ENCODE data around the gene GNRHR.
"Not testable (repeated sequence)": the region's sequence is repeated elsewhere in the genome, so short reads cannot be mapped to it uniquely, and the experiment has no call there.

The GNRHR gene, protein sequence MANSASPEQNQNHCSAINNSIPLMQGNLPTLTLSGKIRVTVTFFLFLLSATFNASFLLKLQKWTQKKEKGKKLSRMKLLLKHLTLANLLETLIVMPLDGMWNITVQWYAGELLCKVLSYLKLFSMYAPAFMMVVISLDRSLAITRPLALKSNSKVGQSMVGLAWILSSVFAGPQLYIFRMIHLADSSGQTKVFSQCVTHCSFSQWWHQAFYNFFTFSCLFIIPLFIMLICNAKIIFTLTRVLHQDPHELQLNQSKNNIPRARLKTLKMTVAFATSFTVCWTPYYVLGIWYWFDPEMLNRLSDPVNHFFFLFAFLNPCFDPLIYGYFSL

DNA sequence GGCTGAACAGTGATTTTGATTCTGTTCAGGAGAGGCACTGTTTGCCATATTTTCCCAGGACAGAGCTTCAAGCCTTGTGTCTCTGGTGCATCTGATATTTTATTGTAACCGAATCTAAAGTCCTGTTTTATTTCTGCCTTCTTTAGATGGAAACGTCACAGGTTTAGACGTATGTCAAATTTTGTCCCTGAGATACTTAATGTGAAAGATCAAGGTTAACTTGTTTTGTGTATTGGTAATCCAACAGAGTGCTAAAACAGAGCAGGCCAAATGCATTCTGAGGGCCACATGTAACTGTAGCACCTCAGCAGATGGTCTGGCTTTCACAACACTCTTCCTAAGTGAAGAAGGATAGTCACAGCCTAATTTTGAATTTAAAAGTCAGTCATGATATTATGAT lies at the start of gene GNRHR:
Gene GNRHR (minus strand): TSS at position 101 of the 400 bp plus-strand sequence. CDS start 53 bp downstream, at position 48.
- DNase-seq, result no peak

GRCh38 chr4:67796810-67797209 lies 42.6 kb upstream of the GNRHR start:
- DNase-seq, result no peak

- no peak for DNase-seq
Measured at GRCh38 chr4:67790721-67791120, 36.5 kb upstream of the GNRHR start.

DNA sequence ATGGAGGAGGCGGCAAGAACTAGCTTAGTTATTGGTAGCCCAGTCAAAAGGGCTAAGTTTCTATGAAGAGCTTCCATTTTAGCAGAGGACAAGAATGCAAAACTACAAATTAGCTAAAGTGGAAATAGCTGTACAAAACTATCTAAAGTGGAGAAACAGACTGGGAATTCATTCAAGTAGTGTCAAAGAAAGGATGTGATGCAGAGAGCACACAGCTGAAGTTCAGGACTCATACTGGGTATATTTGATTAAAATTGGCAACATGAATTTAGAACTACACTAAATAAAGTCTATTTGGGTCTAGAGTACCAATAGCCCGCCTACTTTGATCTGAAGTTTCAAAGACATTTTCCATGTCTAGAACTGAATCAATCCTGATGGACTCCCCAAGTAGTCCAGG lies 33.1 kb upstream of the GNRHR start:
- DNase-seq, result no peak

DNA sequence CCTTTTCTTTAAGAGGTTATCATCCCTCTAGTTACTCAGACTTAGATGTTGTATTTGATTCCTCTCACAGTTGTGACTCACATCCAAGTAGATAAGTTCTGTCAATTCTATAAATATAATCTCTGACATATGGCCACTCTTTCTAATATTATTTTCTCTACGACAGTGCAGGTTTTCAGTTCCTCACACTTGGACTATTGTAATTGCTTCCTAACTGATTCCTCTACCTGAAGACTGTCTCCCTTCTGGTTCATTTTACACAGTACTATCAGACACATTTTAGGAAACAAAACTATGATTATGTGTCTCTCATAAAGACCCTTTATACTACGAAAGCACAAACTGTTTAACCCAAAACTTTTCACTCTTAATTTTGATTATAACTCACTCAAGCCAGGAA lies 31.3 kb upstream of the GNRHR start:
- DNase-seq, result no peak

DNA sequence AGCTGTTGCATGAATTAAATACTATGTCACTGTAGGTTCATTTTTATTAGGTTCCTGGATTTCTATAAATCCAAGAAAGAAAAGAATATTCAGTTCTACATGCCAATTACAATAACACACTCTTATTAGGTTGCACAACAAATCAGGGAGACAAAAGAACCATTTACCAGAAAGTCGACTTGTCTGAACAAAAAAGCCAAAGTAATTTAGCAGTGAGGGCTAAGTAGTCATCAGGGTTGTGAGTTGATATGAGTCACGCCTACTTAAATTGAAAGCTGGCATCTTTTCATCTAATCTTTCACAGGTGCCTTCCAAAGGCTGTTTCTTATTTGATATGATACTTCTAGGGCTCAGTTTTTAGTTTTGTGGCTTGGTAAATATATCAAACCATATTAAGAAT lies 25.4 kb upstream of the GNRHR start:
- no peak for DNase-seq

DNA sequence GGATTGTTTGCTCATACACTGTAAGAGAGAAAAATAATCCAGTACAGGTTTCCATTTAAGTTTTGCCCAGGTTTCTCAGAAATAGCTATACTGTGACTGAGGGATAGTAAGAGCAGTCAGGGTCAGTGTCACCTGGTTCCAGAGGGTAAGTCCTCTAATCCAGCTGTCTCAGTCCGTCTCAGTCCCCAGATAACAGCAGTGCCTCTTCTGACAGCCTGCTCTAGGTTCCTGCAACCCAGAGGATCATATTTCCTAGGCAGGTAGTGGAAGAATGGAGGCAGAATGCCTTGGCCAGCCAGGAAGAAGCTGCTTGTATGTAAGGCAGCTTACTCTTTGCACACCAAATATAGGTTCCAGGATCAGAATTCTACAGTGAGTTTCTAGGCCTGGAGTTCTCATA lies 22.6 kb upstream of the GNRHR start:
- DNase-seq, result no peak

- DNase-seq, result no peak
Measured at GRCh38 chr4:67770422-67770821, 16.2 kb upstream of the GNRHR start.

DNA sequence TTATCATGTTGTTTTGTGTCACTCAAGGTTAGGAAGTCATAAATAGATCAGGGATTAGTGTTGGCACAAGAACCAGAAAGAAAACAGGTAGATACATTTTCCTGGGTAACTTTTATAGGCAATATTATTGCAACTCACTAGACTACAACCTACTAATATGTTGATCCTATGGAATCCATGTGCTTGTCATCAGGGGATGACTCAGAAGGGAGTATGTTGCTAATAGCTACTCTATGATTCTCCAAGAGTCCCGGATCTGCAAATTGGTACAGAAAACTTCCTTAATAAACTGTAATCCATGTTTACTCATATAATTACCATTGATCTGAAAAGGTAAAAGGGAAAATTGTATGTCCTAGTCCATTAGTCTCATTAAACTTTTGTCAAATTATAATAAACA lies 11.7 kb upstream of the GNRHR start:
- DNase-seq, result no peak

- no peak for DNase-seq
Measured at GRCh38 chr4:67765401-67765800, 11.2 kb upstream of the GNRHR start.

DNA sequence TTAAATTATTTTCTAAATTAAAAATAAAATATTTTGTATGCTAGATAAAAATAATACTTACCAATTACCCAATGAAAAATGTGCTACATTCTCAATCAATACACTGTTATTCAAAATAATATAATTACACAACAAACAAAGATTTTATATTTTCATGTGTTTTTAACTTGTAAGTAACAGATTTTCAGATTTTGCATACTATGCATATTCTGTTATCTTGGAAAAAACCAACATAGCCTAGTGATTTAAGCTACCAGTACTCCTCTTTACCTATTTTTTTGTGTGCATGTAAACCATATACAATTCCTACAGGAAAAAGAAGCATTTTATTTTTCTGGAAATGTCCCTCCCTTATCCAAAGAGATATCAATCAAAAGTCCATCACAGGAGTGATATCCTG lies 10.0 kb upstream of the GNRHR start:
- no peak for DNase-seq

- peak; percentile 84 for DNase-seq
Measured at GRCh38 chr4:67762086-67762485, 7.9 kb upstream of the GNRHR start.

GRCh38 chr4:67756991-67757390 lies 2.8 kb upstream of the GNRHR start:
- DNase-seq, result not testable (repeated sequence)

DNA sequence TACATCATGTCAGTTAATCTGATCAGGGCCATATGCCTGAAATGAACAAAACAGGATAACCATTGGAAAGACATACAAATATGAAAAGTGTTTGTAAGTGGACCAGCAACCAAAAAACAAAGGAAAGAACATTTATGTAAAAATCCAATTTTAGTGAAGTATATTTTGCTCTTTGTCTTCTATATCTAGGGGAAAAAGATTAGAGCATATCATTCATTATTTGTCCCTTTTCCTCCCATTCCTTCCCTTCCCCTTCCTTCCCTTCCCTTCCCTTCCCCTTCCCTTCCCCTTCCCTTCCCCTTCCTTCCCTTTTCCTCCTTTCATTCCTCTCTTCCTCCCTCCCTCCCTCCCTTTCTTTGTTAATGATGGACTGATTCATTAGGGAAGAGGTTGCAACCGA lies 1.8 kb upstream of the GNRHR start:
- no peak for DNase-seq

DNA sequence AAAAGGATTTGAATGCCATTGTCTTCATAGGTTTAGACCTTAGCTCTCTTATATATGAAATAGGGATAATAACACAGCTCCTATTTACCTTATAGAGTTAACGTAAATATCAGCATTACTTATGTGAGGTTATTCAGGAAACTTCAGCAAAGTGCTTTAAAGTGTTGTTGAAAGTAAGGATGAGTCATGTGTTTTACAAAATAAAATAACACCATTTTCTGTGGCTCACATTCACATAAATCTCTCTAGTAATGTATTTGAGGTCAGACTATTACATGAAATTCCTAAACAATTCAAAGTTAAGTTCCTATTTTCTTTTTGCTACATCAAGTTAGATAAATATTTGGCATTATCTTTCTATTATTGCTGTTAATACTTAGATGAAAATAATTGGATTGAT lies 2.9 kb downstream of the GNRHR start:
- DNase-seq, result no peak

GRCh38 chr4:67750691-67751090 lies 3.5 kb downstream of the GNRHR start:
- DNase-seq, result no peak

DNA sequence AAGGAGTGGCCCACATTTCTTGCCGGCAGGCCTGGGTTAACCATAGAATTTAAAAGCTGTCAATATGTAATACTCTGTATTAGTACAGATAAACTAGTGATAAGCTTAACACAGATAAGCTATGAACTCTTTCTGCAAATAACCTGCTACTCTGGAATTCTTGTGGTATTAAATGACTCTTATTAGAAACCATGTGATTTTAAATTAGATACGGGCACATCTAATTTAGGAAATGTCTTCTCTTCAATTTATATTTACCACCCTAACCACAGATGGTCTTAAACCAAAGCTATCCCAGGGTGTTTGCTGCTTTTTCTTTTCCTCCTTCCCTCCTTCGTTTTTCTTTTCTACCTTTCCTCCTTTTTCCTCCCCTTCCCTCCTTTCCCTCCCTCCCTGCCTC lies 4.9 kb downstream of the GNRHR start:
- DNase-seq, result no peak

- peak; percentile 85 for DNase-seq
Measured at GRCh38 chr4:67746797-67747495, 7.2 kb downstream of the GNRHR start.

DNA sequence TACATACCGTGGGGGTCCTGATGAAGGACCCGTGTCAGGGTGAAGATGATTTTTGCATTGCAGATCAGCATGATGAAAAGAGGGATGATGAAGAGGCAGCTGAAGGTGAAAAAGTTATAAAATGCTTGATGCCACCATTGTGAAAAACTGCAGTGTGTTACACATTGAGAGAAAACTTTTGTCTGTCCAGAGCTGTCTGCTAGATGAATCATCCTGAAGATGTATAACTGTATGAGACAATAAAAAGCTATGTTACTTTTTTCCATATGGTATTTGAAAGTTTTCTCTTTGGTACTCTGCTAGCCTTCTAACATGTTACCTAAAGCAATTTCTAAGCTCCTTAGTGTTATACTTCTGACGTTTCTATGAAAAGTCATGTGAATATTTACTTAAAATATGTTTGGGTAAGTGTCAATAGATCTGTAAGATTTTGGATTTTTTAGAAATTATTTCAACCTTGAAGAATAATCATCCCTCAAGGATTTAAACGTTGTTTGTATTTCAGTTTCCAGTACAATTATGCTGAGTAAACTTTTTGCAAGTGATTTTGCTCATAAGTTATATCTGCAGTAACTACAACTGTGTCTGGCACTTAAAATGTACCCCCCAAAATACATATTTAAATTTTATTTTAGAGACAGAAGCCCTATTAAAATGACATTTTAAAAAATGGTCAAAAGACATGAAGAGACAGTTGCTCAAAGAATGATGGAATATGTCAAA lies 9.5 kb downstream of the GNRHR start:
- DNase-seq, result no peak

DNA sequence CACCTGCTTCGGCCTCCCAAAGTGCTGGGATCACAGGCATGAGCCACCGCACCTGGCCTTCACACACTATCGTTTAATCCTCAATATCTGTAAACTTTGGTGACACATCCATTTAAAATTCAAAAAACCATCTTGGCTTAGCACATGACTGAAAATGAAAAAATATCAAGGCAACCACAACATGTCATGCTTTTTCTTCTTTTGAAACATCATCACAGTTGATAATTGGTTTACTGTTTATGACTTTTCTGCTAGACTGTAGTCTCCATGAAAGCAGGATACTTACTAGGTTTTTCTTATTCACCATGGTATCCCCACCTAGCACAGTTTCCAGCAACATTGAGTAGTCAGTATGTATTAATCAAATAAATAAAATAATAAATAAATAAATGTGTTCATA lies 11.0 kb downstream of the GNRHR start:
- DNase-seq, result no peak

DNA sequence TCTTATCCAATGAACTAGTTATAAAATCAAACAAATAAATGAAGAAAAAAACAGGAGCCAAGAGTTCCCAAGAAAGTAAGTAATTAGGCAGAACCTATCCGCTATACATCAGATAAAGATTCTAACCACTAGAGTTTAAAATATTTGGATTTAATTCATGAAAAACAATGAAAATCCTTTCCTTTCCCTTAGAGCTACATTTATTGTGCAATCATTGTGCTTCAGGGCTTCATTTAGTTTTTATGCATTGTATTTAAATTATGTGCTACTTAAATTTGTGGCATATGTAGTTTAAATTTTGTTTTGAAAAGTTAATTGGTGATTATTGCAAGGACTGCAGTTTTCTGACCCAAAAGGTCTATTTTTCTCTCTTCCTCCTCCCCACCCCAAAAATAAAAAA lies 17.9 kb downstream of the GNRHR start:
- DNase-seq, result no peak

GRCh38 chr4:67735325-67735724 lies 18.9 kb downstream of the GNRHR start:
- no peak for DNase-seq

GRCh38 chr4:67730511-67730910 lies 23.7 kb downstream of the GNRHR start:
- DNase-seq, result not testable (repeated sequence)

Data from OCI-M1 (cell line).